GM18909 (cell line): ENCODE results near the gene CACNB4.
"Not testable (repeated sequence)": the region's sequence is repeated elsewhere in the genome, so short reads cannot be mapped to it uniquely, and the experiment has no call there.

Experiments
- ATAC-seq: cut with Tn5 transposase; IDR thresholded peaks from one replicate; pipeline ENCODE4 v1.9.1; 2021; ENCODE audit warnings: mild to moderate bottlenecking; ENCODE audit not compliant: unreplicated experiment, poor library complexity

The CACNB4 gene

DNA sequence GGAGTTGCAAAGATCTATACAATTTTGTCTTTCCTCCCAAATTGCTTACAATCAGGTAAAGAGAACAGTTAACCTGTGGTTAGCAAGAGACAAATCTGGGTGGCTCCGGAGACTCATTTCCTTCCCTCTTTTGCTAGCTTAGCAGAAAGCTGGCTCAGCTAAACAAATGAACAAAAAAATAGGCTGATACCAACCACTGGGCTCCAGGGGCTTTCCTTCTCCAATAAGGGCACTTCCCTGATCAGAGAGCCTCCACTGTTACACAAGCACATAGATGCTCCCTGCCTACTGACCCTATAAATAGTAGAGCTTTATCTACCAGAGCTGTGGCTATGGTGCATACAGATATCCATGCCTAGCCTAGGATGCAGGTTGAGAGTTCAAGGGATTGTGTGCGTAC lies 180.5 kb downstream of the CACNB4 start:
- peak; percentile 60 for ATAC-seq

DNA sequence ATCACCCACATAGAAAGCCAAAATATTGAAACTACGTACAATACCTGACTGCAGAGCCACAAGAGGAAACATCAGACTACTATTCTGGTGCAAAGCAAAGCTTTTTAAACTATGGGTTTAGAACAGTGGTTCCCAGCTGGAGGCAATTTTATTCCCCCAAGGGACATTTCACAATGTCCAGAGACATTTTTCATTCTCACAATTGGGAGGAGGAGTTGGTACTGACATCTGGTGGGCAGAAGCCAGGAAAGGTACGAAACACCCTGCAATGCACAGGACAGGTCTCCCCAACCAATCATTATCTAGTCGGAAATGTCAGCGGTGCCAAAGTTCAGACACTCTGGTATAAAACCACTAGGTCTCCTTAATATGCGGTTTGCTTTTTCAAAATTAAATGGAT lies 182.2 kb downstream of the CACNB4 start:
- no peak for ATAC-seq

DNA sequence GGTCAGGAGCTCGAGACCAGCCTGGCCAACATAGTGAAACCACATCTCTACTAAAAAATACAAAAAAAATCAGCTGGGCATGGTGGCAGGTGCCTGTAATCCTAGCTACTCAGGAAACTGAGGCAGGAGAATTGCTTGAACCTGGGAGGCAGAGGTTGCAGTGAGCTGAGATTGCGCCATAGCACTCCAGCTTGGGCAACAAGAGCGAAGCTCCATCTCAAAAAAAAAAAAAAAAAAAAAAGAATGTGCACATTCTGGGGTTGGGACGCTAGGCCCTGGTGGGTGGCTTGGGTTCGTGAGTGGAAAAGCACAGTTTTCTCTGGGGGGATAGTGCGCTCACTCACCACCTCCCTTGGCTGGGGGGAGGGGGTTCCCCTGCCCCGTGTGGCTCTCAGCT lies 183.2 kb downstream of the CACNB4 start:
- not testable (repeated sequence) for ATAC-seq

DNA sequence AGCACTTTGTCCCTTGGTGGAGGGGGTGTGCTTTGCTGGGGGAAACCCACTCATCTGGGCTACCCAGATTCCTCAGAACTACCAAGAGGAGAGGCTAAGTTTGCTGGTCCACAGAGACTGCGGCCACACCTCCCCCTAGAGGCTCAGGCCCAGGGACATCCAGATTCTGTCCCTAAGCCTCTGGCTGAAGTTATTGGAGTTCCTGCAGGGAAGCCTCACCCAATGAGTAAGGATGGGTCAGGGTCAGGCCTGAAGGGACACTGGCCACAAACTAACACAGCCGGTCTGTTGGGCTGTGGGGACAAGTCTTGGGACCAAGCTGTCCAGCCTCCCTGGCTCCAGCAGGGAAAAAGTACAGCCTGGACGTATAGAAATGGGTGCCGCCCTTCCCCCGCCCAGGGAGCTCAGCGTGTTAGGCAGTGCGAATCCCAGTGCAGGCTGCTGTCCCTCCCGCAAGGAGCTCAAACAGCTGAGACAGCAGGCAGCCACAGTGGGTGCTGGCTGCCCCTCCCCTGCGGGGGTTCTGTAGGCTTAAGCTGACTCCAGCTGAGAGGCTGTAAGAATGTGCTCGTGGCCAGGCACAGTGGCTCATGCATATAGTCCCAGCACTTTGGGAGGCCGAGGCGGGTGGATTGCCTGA lies 183.7 kb downstream of the CACNB4 start:
- no peak for ATAC-seq

DNA sequence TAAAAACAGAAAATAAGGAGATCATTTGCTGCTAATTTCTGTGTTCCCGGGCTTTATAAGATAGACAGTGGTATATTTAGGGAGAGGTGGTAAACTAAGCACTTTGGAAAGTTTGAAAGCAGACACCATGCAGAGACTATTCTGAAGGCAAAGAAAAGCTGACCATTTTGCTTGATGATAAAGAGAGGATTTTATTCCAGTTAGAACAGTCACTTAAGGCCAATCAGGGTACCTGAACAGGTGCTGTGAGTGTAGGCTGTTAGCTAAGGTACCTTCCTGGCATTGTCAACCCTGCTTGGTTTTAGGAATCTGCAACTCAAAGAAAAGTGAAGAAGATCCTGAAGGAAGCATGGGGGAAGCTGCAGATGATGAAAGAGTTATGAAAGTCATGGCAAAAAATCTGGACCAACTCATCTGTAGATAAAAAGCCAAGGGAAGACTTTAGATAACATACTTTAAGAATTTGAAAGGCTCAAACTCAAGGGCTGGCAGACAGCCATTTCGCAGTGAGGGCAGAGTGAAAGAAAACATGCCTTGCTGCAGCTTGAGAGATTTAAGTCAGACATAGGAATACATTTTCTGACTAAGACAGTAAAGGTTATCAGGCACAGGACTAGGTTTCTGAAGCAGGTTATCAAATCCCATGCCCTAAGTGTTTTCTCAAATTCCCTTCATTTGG lies 190.5 kb downstream of the CACNB4 start:
- no peak for ATAC-seq

DNA sequence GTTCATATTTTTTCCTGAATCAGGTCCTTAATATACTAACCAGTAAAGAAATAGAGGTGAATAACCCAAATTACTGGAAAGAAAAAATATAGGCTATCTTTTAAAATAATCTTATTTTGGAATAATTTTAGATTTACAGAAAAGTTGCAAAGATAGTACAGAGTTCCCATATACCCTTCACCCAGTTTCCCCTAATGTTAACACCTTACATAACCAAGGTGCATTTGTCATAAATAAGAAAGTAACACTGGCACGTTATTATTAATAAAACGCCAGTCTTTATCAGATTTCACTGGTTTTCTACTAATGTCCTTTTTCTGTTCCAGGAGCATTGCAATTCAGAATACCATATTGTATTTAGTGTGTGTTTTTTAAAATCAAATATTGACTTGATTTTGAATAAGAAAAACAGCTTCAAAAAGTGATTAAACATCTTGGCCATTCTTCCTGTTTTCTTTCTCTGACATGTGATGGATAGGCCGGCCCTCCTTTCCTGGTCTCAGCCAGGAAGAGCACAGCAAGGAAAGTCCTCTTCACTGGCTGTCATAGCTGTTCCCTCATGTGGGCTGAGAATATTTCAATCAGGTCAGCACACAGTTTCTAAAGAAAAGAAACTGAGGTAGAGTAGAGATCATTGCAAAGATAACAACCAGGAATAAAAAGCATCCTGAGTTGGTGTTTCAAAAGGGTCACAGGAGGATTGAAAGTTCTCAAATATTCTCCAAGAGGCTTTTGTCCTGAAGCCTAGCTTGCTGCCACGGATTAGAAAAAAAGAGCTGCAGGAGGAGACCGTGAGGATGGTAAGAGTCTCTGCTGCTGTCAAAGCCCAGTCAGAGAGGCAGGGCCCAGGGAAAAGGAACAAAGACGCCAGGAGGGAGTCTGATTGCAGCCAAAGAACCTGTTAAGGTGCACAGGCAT lies 191.3 kb downstream of the CACNB4 start:
- no peak for ATAC-seq

DNA sequence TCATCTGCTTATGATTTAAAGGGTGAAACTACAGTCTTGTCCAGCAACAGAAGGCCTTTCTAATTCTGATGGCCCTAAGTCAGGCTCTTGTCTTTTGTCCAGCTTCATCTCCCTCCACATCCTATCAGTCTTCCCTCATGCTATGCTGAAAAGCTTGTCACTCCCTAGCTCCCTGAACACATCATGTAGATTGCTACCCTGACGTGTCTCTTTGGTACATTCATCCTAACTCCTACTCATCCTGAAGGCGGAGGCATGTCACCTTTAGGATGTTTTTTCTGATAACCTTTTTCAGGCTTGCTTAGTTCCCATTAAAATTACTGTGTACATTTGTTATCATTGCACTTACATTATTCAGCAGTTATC lies 192.2 kb downstream of the CACNB4 start:
- no peak for ATAC-seq

DNA sequence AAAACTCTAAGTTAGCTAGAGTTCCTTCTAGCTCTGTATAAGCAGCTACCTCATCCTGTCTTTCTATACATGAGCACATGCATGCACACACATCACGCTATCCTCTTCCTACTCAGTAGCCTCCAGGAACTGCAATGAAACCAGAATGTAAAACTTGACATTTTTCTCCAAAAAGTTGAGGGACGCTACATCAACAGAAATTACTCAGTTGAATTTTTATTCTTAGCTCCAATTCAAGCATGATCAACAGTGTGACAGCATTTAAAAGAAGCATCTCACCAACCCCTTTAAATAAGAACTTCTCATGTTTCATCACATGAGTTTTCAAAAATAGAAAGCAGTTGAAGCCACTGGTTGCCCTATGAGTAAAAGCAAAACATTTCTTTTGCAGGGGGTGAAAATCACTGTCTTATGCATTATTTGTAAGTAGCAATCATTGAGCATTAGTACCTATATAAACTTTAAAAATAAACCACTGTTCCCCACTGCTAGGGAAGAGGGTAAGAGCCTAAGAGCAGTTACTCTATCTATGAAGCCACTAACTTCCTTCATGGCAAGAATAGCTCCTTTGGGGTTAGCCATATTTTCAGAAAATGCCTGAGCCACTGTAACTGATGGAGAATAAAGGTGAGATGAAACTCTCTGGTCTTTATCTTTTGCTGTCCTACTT lies 192.7 kb downstream of the CACNB4 start:
- peak; percentile 66 for ATAC-seq

DNA sequence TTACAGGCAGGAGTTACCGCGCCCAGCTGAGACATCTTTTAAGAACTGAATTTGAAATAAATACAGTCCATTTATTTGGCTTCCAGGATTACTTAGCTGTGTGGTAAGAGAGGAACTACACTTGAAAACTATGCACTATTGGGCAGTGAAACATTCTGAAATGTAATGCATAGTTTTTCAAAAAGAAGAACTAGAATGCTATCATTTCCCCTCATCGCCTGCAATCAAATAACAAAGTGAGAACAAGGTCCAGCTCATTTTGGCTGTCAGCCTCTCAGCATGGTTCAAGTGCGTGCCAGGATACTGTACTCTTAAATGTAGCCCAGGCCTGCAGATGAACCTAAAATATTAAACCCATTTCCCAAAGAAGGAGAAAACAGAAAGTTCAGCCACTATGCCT lies 194.0 kb downstream of the CACNB4 start:
- no peak for ATAC-seq

DNA sequence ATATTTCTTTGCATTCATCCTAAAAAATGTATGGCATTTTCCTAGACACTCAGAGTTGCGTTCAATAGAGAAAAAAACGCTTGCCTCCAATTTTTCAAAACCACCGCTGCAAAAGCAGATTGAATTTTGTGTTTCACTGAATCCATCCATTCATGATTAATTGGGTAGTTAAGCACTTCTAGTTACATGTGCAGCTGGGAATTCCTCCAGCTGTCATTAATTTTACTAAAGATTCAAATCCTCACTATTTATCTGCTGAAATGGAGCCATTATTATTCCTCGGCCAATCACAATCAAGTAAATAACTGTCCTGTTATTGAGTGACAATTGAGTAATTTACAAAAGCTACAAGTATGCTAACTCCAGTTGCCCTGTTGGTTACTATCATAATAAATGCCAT lies 194.8 kb downstream of the CACNB4 start:
- no peak for ATAC-seq

DNA sequence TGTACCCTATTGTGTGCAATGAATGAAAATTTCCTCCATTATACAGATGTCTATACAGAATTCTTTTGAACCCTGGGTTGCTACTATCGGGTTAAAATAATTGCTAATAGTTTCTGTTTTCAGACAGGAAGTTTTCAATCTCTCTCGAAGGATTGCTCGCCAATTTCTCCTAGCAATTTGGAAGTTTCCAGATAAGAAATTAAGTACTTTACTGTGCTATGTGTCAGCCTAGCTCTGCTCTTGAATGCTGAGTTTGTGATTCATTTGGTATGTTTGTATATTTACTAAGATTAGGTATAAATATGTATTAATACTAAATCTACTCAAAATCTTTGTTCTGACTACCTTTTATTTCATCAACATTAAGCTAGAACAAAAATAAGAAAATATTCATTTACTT lies 196.0 kb downstream of the CACNB4 start:
- ATAC-seq: no peak

DNA sequence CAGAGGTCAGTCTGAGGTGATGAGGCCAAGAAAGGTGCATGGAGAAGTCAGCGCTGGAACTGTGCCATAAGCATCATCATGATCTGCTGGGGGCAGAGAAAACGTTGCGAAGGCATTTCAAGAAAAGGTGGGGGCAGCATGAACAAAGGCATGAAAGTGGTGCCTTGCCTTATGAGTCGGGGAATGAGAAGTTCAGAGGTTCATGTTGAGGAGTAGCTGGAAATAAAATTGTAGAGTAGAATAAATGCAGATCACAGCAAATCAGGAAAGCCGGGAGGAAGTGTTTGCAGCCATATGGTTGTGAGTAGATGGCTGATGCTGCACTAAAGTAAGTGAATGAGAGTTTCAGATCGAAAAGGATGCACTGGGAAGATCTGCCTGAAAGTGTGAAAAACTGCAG lies 198.5 kb downstream of the CACNB4 start:
- no peak for ATAC-seq

DNA sequence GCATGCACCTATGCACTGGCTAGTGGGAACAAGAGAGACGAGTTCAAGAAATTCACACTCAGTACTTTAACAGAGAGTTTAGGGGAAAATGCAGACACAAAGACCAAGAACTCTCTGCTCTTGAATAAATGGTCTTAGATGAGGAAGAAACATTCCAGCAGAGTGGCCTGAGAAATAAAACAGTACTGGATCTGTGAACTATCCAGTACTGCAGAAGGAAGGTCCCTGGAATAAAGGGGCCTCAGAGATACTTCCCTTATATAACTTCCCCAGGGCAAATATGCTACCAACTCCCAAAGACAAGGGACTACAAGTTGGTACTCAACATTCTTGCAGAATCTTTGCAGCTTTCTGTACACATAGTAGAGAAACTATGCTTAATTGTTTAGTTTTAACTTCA lies 199.7 kb downstream of the CACNB4 start:
- no peak for ATAC-seq

DNA sequence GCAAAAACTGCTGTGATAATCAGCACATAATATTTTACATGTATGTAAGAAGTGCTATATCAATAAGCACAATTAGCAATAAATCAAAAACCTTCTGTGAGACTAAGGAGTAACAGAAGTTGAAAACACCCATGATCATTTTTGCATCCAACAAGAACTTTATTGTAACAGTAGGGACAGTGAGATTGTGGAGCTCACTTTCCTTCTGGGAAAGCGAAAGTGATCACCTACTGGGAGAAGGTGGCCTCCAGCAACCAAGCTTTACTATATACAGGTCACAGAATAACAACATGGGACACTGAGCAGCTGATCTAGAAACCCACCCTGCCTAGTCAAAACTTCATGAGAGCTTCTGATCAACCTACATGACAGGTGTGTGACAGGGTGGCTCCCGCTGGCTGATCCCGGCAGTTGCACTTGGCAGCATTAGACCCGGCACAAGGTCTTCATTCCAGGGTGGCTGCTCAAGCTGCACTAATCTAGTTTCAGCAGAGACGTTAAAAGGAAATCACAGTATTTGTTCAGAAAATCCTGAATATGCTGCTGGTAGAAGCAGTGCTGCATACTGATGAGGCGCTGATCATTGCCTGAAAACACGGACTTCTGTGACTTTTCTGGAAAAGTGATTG lies 207.2 kb downstream of the CACNB4 start:
- no peak for ATAC-seq

DNA sequence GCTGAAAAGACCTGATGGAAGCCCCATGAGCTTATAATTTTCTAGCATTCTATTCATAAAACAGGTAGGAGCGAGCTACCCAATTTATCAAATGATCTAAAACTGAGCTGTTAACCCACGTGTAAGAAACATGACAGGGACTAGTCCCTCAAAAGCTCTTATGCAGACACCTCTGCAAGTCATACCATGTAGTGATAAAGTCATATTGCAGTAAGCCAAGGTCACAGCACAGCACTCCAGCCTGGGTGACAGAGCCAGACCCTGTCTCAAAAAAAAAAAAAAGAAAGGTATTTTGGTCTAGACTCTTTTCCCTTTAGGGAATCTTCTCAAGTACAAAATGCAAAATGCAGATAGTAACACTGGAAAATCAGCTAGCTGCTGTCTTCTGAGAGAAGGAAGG lies 211.7 kb downstream of the CACNB4 start:
- ATAC-seq: no peak

DNA sequence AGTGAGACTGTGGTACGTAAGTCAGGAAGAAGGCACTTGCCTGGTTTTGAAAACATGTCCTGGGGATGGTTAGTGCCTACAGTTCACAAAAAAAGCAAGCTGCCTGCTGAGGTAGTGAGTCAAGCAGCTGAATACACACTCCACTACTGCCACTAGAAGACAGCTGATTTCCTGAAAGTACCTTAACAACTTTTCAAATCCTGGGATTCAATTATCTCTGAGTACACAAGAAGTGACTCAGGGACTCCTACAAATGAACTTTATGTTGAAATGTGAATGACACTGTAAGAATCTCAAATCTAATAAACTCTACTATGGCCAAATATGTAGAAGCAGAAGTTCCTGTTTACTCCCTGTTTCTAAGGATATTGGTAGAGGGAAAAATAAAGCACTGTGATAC lies 212.6 kb downstream of the CACNB4 start:
- no peak for ATAC-seq

DNA sequence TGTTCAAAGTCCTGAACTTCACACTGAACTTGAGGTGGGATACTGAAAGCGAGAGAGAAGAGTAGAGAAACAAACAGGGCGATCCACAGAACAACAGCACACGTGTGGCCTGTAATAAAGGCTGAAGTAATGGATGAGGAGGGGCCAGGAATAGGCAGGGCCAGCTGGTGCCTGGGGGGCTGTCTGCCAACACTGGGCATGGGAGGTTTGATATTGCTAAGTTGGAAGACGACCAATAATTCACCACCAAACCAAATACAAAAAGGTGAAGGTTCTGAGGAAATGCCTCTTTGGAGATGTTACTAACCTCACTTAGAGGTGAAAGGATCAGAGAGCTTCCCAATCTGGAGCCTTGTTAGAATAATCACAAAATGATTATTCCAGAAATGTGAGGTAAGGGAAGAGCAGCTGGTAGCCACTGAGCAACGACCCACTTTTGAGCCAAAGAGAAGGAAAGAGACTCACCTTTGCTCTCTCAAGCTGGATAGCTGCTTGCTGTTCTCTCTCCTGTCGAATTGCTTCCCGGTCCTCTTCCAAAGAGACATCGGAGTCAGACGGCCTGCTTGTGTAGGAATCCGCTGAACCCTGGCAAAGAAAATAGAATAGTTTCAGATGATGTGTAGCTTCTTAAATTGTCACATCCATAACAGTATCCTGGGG lies 215.9 kb downstream of the CACNB4 start:
- no peak for ATAC-seq

DNA sequence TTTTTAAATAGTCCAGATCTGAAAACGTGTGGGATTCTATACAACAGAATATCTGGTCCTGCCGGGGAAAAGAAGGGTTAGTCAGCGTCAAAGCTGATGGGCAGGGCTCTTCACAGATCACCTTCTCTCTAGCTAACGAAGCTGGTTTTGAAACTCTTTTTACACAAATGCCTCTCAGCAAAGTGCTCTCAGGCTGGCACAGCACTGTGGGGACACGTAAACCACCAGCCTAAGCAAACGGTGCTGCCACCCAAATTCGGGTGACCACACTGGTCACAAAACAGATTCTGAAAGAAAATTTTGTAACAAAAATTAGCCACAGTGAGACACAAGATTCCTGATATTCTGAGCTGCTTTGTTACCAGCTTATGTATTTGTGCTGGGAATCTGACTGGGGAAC lies 217.5 kb downstream of the CACNB4 start:
- ATAC-seq: no peak

DNA sequence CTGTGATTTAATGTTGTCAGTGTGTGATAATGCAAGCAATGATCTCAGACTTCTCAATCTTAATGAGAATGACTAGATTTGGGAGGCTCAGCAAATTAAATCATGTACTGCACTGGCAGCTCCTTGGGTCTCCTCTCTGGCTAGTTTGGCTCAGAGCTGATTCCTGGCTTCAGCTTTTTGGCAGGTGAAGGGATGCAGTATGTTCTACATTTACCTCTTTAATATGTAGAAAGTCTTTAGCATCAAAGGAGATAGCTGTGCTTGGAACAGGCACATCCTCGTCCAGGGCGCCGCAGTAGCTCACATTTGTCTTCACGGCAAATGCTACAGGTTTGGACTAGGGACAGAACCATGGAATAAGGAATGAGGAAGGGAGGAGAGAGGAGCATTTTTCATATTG lies 218.3 kb downstream of the CACNB4 start:
- ATAC-seq: no peak
